Measurements from ENCODE around the gene PCCA.

GRCh38 chr13:100063333-100063732 lies 25.6 kb upstream of the PCCA start:
- TF ChIP-seq POLR2A (IDR thresholded peaks at IDR 0.05) (no peak), CTCF (IDR thresholded peaks at IDR 0.05) (no peak), POLR2AphosphoS5 (IDR thresholded peaks at IDR 0.05) (no peak)

Measured in breast epithelium (tissue), 3 donors.